HL-60 (cell line): ENCODE results near the gene ELOF1.
A peak's percentile ranks its signal among the peaks of the same experiment; 100 is the strongest.
"Not testable (repeated sequence)": the region's sequence is repeated elsewhere in the genome, so short reads cannot be mapped to it uniquely, and the experiment has no call there.

ENCODE experiments used
- DNase-seq, 2 experiments: peaks; one replicate each; pipeline ENCODE4 v3.0.0-alpha.2; 2010 to 2020; ENCODE audit warnings: low read depth in 1 of 2, low spot score in 1 of 2
- H3K27ac ChIP-seq: fragments of 250-450 bp; sonication (Bioruptor Pico); replicated peaks from 2 replicates; pipeline ENCODE4 v1.5.1; 2020; ENCODE audit warnings: mild to moderate bottlenecking, moderate library complexity
- H3K27me3 ChIP-seq: fragments of 250-450 bp; sonication (Bioruptor Pico); 2 replicates; pipeline ENCODE4 v1.5.1; 2021; ENCODE audit warnings: mild to moderate bottlenecking, moderate library complexity; ENCODE audit not compliant: insufficient read depth, poor library complexity, severe bottlenecking
- H3K4me3 ChIP-seq: replicated peaks from 2 replicates; pipeline ENCODE4 v1.5.1; 2011; ENCODE audit warnings: mild to moderate bottlenecking, control low read depth, low read length; ENCODE audit not compliant: insufficient read depth
- GABPA ChIP-seq: IDR thresholded peaks from 2 replicates; pipeline ENCODE4 v1.6.1; 2012; ENCODE audit warnings: low read depth
- POLR2AphosphoS5 ChIP-seq: IDR thresholded peaks from 2 replicates; pipeline ENCODE4 v1.6.1; 2012; ENCODE audit warnings: low read depth
- REST ChIP-seq: IDR thresholded peaks from 2 replicates; pipeline ENCODE4 v1.6.1; 2012; ENCODE audit warnings: low read depth; ENCODE audit not compliant: insufficient replicate concordance
- SPI1 ChIP-seq: IDR thresholded peaks from 2 replicates; pipeline ENCODE4 v1.6.1; 2012; ENCODE audit warnings: low read depth, mild to moderate bottlenecking, borderline replicate concordance
- TF ChIP-seq, protein P1 (sequence below): IDR thresholded peaks from one replicate; pipeline ENCODE4 v1.5.1; 2011; ENCODE audit warnings: low read length, control low read depth, inconsistent platforms; ENCODE audit not compliant: insufficient read depth

ELOF1 gene

GRCh38 chr19:11566164-11566563, 7.1 kb upstream of the ELOF1 start:
- no peak overlapping the region for H3K4me3 ChIP-seq
- no peaks in the 10 kb centered on the region for H3K27me3 ChIP-seq
- DNase-seq: no peak
- TF ChIP-seq REST (no peak), SPI1 (no peak), GABPA (no peak), POLR2AphosphoS5 (no peak)
- TF ChIP-seq, protein P1, sequence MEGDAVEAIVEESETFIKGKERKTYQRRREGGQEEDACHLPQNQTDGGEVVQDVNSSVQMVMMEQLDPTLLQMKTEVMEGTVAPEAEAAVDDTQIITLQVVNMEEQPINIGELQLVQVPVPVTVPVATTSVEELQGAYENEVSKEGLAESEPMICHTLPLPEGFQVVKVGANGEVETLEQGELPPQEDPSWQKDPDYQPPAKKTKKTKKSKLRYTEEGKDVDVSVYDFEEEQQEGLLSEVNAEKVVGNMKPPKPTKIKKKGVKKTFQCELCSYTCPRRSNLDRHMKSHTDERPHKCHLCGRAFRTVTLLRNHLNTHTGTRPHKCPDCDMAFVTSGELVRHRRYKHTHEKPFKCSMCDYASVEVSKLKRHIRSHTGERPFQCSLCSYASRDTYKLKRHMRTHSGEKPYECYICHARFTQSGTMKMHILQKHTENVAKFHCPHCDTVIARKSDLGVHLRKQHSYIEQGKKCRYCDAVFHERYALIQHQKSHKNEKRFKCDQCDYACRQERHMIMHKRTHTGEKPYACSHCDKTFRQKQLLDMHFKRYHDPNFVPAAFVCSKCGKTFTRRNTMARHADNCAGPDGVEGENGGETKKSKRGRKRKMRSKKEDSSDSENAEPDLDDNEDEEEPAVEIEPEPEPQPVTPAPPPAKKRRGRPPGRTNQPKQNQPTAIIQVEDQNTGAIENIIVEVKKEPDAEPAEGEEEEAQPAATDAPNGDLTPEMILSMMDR: no peak
- H3K27ac ChIP-seq: no peak overlapping the region

DNA sequence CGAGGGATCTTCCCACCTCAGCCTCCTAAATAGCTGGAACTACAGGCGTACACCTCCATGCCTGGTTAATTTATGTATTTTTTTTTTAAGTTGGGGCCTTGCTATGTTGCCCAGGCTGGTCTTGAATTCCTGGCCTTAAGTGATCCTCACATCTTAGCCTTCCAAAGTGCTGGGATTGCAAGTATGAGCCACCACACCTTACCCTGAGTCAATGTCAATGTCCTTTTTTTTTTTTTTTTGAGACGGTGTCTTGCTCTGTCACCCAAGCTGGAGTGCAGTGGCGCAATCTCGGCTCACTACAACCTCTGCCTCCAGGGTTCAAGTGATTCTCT, 6.6 kb upstream of the ELOF1 start:
- H3K4me3 ChIP-seq, H3K27ac ChIP-seq, DNase-seq, H3K27me3 ChIP-seq: not testable (repeated sequence)

DNA sequence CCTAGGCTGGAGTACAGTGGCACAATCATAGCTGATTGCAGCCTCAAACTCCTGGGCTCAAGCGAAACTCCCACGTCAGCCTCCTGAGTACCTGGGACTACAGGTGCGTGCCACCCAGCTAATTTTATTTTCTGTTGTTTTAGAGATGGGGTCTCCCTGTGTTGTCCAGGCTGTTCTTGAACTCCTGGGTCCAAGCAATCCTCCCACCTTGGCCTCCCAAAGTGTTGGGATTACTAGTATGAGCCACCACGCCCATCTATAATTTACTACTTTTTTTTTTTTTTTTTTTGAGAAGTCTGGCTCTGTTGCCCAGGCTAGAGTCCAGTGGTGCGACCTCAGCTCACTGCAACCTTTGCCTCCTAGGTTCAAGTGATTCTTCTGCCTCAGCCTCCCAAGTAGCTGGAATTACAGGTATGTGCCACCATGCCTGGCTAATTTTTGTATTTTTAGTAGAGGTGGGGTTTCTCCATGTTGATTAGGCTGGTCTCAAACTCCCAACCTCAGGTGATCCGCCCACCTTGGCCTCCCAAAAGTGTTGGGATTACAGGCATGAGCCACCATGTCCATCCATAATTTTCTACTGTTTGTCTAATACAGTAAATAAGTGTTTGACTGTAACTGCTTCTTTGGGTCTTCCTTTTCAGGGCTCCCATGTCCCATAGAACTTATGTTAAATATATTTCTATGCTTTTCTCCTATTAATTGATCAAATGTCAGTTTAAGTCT, 5.2 kb upstream of the ELOF1 start:
- H3K27ac ChIP-seq, H3K27me3 ChIP-seq, H3K4me3 ChIP-seq, DNase-seq: not testable (repeated sequence)

DNA sequence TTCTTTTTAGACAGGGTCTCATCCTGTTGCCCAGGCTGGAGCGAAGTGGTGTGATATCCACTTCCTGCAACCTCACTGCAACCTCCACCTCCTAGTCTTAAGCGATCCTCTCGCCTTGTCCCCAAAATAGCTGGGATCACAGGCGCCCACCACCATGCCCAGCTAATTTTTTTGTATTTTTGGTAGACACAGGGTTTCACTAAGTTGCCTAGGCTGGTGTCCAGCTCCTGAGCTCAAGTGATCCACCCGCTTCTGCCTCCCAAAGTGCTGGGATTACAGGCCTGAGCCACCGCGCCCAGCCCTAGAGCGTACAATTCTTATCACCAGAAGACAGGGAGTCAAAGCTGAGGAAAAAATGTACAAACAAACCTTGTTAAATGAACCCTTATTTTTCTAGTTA, 4.5 kb upstream of the ELOF1 start:
- no peak overlapping the region for H3K4me3 ChIP-seq
- DNase-seq: no peak

DNA sequence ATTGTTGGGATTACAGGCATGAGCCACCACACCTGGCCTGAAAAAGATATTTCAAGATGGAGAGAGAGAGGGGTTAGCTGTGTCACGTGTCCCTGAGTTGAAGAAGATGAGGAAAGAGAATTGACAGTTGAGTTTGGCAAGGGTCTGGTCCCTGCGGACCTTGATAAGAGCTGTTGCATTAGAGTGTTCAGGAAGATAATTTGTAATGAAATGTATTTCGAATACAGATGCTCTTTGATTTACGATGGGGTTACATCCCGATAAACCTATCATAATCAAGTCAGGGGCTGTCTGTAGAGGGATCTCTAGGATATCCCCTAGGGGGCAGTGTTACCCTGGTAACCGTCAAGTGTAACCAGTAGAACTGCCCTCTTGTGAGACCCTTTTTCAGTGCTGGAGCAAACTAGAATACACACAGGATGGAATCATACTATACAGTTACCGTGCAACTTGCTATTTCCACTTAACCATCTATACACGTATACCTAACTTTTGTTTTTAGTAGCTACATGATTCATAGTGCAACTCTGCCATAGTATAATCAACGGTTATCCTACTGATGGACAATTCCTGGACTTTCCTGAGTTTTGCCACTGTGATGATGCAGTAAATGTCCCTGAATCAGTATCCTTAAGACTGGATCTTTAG, 1.5 kb upstream of the ELOF1 start:
- TF ChIP-seq REST: no peak
- TF ChIP-seq, protein P1: peak; percentile 54
- H3K4me3 ChIP-seq: no peak overlapping the region

More for the DNA sequence above, 4.5 kb upstream of the ELOF1 start:
- Histone ChIP-seq H3K27me3 (no peaks in the 10 kb centered on the region), H3K27ac (no peak overlapping the region)
- TF ChIP-seq POLR2AphosphoS5 (no peak), GABPA (no peak), SPI1 (no peak)
- TF ChIP-seq, protein P1: no peak

More for the DNA sequence above, 1.5 kb upstream of the ELOF1 start:
- Histone ChIP-seq H3K27ac (no peak overlapping the region), H3K27me3 (no peaks in the 10 kb centered on the region)
- peak; percentile 70 to 86 for DNase-seq
